ENCODE measurements around the gene CPLX1. TPM values are rescaled to one million over a fixed set of nuclear protein-coding genes. Genes with fewer than 3 reads are reported as not detected.

Gene CPLX1
- total RNA-seq, 2 experiments from 2014 or later: 0.43 to 0.61 TPM

DNA sequence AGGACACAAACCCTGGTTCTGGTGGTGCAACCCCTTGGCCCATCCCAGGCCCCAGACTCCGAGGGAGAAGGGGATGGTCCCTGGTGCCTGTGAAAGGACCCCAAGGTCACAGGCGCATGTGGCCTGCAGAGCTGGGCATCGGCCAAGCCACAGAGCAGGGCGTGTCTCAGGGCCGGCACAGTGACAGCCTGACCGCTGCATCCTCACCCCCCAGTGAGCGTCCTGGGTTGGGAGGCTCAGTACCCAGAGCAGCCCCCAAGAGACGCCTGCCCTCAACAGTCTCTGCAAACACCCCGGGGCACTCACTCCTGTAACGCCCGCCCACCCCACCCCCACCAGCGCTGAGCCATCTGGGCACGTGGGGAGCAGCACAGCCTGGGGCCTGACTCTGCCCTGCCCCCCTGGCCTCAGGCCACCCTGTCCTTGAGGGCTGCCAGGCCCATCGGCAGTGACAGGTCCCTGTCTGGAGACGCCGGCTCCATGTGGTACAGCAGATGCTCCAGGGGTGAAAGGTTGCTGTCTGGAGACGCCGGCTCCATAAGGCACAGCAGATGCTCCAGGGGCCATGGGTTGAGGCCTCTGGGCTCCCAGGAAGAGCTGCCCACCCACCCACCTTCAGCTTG is 24.5 kb upstream of the CPLX1 start:
- peaks cover 16% of the 10 kb centered on the region for H3K36me3 Mint-ChIP-seq
- H3K4me3 Mint-ChIP-seq: no peak overlapping the region
- H3K9me3 Mint-ChIP-seq: no peaks in the 10 kb centered on the region
- ChIA-PET POLR2A (no interaction called here), CTCF (no interaction called here)
- H3K27ac Mint-ChIP-seq: no peak overlapping the region
- H3K27me3 Mint-ChIP-seq: no peaks in the 10 kb centered on the region
- no peaks in the 10 kb centered on the region for H3K4me1 Mint-ChIP-seq (ENCODE audit: low read depth)
- intact Hi-C loops (cut with micrococcal nuclease): no loop called here
- no peak for DNase-seq

GRCh38 chr4:849478-850175 is 23.7 kb upstream of the CPLX1 start:
- no peak for DNase-seq
- Mint-ChIP-seq H3K36me3 (peaks cover 11% of the 10 kb centered on the region), H3K27ac (no peak overlapping the region), H3K27me3 (no peaks in the 10 kb centered on the region), H3K4me3 (no peak overlapping the region), H3K9me3 (no peaks in the 10 kb centered on the region), H3K4me1 (ENCODE audit: low read depth) (no peaks in the 10 kb centered on the region)
- POLR2A ChIA-PET: no interaction called here
- CTCF ChIA-PET: no interaction called here
- intact Hi-C loops (cut with micrococcal nuclease): no loop called here

DNA sequence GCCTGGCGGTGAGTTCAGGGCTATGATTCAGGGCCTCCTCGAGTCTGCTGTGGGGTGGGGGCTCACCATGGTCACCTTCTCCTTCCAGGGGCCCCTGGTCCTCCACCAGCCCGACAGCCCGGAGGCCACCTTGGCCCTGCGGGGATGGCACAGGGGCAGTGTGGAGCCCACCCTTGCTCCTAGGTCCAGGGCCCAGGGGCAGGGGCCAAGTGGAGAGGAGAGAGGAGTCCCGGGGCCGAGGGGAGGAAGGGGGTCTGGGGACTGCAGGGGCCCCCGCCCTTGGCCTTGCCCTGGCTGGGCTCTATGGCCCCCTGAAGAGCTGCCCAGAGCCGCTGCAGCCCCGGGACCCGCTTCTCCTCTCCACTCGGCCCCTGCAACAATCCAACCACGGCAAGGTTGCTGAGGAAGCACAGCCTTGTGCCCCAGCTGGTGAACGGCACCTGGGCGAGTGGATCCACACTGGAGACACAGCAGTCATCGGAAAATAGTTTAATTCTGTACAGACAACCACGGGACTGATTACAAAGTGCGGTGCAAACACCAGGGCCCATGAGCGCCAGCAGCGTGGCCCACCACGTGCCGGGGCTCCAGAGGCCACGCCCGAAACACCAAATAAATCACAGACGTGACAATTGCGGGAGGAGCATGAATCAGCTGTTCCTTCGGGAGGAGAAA is 23.0 kb upstream of the CPLX1 start:
- DNase-seq: no peak
- Mint-ChIP-seq H3K27ac (no peak overlapping the region), H3K36me3 (peaks cover 14% of the 10 kb centered on the region), H3K4me3 (no peak overlapping the region), H3K27me3 (no peaks in the 10 kb centered on the region), H3K4me1 (ENCODE audit: low read depth) (no peaks in the 10 kb centered on the region), H3K9me3 (peaks cover 3% of the 10 kb centered on the region)
- POLR2A ChIA-PET: no interaction called here
- CTCF ChIA-PET: no interaction called here
- intact Hi-C loops (cut with micrococcal nuclease): no loop called here

GRCh38 chr4:848307-848691 is 22.4 kb upstream of the CPLX1 start:
- Mint-ChIP-seq H3K27ac (no peak overlapping the region), H3K9me3 (peaks cover 3% of the 10 kb centered on the region), H3K36me3 (peaks cover 16% of the 10 kb centered on the region), H3K4me3 (no peak overlapping the region), H3K27me3 (no peaks in the 10 kb centered on the region), H3K4me1 (ENCODE audit: low read depth) (no peaks in the 10 kb centered on the region)
- no peak for DNase-seq
- intact Hi-C loops (cut with micrococcal nuclease): no loop called here
- ChIA-PET CTCF (no interaction called here), POLR2A (no interaction called here)

DNA sequence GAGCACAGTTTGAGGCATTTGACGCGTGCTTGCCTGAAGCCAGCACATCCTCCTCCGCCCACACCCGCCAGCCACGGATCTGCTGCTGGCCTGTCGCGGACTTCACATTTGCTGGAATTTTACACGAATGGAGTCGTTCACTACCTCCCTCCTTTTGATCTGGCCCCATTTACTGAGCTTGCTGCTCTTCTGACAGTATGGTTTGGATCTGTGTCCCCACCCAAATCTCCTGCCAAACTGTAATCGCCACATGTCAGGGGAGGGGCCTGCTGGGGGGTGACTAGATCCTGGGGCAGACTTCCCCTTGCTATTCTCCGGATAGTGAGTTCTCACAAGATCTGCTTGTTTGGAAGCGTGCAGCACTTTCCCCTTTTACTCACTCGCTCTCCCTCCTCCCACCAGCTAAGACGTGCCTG is 19.9 kb upstream of the CPLX1 start:
- intact Hi-C loops (cut with micrococcal nuclease): no loop called here
- POLR2A ChIA-PET: no interaction called here
- Mint-ChIP-seq H3K4me1 (ENCODE audit: low read depth) (no peaks in the 10 kb centered on the region), H3K36me3 (peaks cover 25% of the 10 kb centered on the region), H3K27ac (no peak overlapping the region), H3K27me3 (no peaks in the 10 kb centered on the region), H3K9me3 (peaks cover 3% of the 10 kb centered on the region), H3K4me3 (no peak overlapping the region)
- no peak for DNase-seq
- CTCF ChIA-PET: no interaction called here

DNA sequence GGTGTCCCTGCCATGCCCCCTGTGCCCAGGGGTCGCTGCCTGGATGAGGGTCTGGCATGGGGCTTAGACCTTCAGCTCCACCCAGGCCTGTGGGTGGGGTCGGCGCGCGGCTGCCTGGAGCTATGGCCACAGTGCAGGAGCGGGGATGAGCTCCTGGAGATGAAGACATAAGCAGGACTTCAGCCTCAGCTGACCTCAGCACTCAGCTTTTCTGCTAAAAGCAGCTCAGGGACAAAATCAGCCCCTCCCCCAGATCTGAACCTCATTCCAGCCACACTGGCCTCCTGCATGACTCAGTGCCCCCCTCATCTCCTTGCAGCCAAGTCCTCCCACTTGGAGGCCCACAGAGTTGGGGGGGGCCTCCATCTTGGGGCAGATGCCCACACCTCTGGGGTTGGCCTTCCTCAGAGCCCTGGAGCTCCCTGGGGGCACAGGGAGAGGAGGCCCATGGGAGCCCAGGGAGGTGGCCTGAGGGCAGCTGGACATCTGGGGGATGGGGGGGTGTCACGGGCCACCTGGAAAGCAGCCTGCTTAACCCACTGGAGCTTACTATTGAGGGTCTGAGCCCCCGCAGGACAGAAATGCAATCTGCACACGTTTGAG is 19.4 kb upstream of the CPLX1 start:
- H3K9me3 Mint-ChIP-seq: peaks cover 3% of the 10 kb centered on the region
- ChIA-PET CTCF (no interaction called here), POLR2A (no interaction called here)
- no peak overlapping the region for H3K27ac Mint-ChIP-seq
- no peak for DNase-seq
- intact Hi-C loops (cut with micrococcal nuclease): no loop called here
- no peaks in the 10 kb centered on the region for H3K4me1 Mint-ChIP-seq (ENCODE audit: low read depth)
- H3K36me3 Mint-ChIP-seq: peaks cover 26% of the 10 kb centered on the region
- no peak overlapping the region for H3K4me3 Mint-ChIP-seq
- no peaks in the 10 kb centered on the region for H3K27me3 Mint-ChIP-seq

DNA sequence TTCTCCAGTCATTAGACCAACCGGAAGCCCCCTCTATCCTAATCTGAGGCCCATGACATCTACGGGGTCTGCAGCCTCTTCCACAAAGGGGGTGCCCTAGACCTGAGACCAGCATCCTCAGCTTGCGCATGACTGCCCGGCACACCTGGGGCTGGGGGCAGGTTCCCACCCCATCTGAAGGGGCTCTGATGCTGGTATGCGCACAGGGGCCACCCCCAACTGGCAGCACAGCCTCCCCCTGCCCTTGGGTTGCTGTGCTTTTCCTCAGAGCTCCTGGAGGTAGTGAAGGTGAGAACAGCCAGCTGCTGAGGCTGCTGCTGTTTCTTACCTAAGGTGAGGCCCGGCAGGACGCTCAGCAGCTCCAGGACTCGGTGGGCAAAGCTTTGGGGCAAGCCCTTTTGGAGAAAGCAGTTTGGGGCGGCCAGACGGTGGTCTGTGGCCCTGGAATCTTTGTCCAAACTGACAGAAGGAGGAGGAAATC is 18.9 kb upstream of the CPLX1 start:
- Mint-ChIP-seq H3K4me3 (no peak overlapping the region), H3K36me3 (peaks cover 26% of the 10 kb centered on the region)
- POLR2A ChIA-PET: no interaction called here

GRCh38 chr4:839675-840443 is 13.9 kb upstream of the CPLX1 start:
- no peaks in the 10 kb centered on the region for H3K27me3 Mint-ChIP-seq
- no peak overlapping the region for H3K4me3 Mint-ChIP-seq
- H3K36me3 Mint-ChIP-seq: peaks cover 20% of the 10 kb centered on the region
- H3K4me1 Mint-ChIP-seq (ENCODE audit: low read depth): peaks cover 9% of the 10 kb centered on the region
- peaks cover 28% of the 10 kb centered on the region for H3K9me3 Mint-ChIP-seq
- H3K27ac Mint-ChIP-seq: peak overlapping the region; percentile 1
- intact Hi-C loops (cut with micrococcal nuclease): loop anchor here (2.0 kb wide), 1 partner anchor 39 kb away; no protein-coding TSS in a partner anchor
- POLR2A ChIA-PET: no interaction called here
- DNase-seq: peak; percentile 32
- CTCF ChIA-PET: no interaction called here

More for the DNA sequence above, 18.9 kb upstream of the CPLX1 start:
- Mint-ChIP-seq H3K9me3 (peaks cover 3% of the 10 kb centered on the region), H3K4me1 (ENCODE audit: low read depth) (peaks cover 5% of the 10 kb centered on the region), H3K27me3 (no peaks in the 10 kb centered on the region), H3K27ac (no peak overlapping the region)
- intact Hi-C loops (cut with micrococcal nuclease): no loop called here
- CTCF ChIA-PET: no interaction called here
- no peak for DNase-seq

DNA sequence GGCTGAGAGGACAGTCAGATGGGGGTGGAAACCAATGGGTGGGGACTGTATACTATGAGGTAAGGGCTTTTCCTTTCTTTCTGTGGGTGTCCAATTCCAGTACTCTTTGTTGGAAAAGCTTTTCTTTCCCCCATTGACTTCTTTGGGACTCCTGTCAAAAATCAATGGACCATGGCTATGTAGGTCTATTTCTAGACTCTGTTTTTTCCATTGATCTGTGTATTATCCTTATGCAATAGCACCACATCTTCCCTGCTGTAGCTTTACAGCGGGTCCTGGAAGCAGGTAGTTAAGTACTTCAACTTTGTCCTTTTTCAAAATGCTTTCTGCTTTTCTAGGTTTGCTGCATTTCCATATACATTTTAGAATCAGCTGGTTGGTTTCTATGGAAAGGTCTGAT is 11.8 kb upstream of the CPLX1 start:
- Mint-ChIP-seq H3K4me1 (ENCODE audit: low read depth) (peaks cover 13% of the 10 kb centered on the region), H3K9me3 (peaks cover 26% of the 10 kb centered on the region), H3K27ac (no peak overlapping the region), H3K4me3 (no peak overlapping the region), H3K36me3 (peaks cover 11% of the 10 kb centered on the region), H3K27me3 (no peaks in the 10 kb centered on the region)
- CTCF ChIA-PET: no interaction called here
- DNase-seq: no peak
- POLR2A ChIA-PET: no interaction called here
- intact Hi-C loops (cut with micrococcal nuclease): no loop called here

- intact Hi-C loops (cut with micrococcal nuclease): no loop called here
- ChIA-PET CTCF (no interaction called here), POLR2A (no interaction called here)
- Mint-ChIP-seq H3K4me3 (no peak overlapping the region), H3K27ac (no peak overlapping the region), H3K36me3 (peaks cover 6% of the 10 kb centered on the region), H3K27me3 (no peaks in the 10 kb centered on the region), H3K4me1 (ENCODE audit: low read depth) (peaks cover 13% of the 10 kb centered on the region), H3K9me3 (peaks cover 26% of the 10 kb centered on the region)
- no peak for DNase-seq
These were observed 10.9 kb upstream of the CPLX1 start for GRCh38 chr4:836750-837301.

DNA sequence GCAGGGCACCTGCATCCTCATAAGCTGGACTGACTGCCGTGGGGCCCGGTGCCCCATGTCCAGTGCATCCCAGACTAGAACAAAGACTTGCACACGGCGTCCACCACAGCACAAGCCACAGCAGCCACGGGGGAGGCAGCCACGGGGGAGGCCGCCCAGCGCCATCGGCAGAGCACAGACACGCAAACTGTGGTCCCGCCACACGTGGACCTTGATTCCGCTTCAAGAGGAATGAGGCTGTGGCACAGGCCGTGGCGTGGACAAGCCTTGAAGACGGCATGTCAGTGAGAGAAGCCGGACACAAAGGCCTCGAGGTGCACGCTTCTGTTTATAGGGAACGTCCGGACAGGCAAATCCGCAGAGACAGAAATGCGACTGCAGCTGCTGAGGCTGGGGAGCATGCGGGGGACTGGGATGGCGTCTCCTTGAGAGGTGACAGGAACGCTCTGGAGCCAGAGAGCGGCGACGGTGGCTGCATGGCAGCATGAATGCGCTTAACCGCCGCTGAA is 10.1 kb upstream of the CPLX1 start:
- Mint-ChIP-seq H3K36me3 (peaks cover 3% of the 10 kb centered on the region), H3K27me3 (no peaks in the 10 kb centered on the region), H3K4me1 (ENCODE audit: low read depth) (peaks cover 13% of the 10 kb centered on the region), H3K4me3 (no peak overlapping the region), H3K27ac (no peak overlapping the region), H3K9me3 (peaks cover 28% of the 10 kb centered on the region)
- intact Hi-C loops (cut with micrococcal nuclease): no loop called here
- POLR2A ChIA-PET: no interaction called here
- CTCF ChIA-PET: no interaction called here
- no peak for DNase-seq
